ENCODE data around the gene RFX2.

DNA sequence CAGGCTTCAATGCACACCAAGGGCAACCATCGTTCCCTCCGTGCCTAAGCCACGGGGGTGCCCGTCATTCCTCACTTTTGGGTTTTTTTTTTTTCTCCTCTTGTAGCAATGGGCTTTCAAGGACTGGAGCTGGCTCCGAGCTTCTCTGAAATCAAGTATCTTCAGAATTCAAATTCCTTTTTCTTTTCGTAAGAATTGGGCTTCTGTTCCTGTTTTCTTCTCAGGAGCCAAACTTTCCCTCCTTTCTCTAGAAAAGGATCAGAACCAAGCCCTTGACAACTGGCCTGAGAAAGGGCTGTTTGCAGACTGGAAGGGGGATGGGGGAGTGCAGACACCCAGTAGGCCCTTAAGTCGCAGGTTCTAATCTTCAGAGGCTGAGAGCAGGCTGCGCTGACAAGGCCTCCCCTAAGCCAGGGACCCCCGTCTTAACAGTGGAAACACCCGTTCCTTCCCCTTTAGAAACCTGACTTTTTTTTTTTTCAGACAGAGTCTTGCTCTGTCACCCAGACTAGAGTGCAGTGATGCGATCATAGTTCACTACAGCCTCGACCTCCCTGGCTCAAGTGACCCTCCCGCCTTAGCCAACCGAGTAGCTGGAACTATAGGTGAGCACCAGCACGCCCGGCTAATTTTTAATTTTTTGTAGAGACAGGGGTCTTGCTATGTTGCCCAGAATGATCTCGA lies 51.6 kb downstream of the RFX2 start:
- TF ChIP-seq POLR2AphosphoS5 (IDR thresholded peaks at IDR 0.05) = no peak
- TF ChIP-seq, protein P1, sequence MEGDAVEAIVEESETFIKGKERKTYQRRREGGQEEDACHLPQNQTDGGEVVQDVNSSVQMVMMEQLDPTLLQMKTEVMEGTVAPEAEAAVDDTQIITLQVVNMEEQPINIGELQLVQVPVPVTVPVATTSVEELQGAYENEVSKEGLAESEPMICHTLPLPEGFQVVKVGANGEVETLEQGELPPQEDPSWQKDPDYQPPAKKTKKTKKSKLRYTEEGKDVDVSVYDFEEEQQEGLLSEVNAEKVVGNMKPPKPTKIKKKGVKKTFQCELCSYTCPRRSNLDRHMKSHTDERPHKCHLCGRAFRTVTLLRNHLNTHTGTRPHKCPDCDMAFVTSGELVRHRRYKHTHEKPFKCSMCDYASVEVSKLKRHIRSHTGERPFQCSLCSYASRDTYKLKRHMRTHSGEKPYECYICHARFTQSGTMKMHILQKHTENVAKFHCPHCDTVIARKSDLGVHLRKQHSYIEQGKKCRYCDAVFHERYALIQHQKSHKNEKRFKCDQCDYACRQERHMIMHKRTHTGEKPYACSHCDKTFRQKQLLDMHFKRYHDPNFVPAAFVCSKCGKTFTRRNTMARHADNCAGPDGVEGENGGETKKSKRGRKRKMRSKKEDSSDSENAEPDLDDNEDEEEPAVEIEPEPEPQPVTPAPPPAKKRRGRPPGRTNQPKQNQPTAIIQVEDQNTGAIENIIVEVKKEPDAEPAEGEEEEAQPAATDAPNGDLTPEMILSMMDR (IDR thresholded peaks at IDR 0.05) = no peak
